ENCODE data around the gene FXYD3.

- TF ChIP-seq, protein P1, sequence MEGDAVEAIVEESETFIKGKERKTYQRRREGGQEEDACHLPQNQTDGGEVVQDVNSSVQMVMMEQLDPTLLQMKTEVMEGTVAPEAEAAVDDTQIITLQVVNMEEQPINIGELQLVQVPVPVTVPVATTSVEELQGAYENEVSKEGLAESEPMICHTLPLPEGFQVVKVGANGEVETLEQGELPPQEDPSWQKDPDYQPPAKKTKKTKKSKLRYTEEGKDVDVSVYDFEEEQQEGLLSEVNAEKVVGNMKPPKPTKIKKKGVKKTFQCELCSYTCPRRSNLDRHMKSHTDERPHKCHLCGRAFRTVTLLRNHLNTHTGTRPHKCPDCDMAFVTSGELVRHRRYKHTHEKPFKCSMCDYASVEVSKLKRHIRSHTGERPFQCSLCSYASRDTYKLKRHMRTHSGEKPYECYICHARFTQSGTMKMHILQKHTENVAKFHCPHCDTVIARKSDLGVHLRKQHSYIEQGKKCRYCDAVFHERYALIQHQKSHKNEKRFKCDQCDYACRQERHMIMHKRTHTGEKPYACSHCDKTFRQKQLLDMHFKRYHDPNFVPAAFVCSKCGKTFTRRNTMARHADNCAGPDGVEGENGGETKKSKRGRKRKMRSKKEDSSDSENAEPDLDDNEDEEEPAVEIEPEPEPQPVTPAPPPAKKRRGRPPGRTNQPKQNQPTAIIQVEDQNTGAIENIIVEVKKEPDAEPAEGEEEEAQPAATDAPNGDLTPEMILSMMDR (IDR thresholded peaks at IDR 0.05) = no peak
- TF ChIP-seq EZH2phosphoT487 (IDR thresholded peaks at IDR 0.05) = no peak
Measured at GRCh38 chr19:35076026-35076370, 39.6 kb upstream of the FXYD3 start.
